GM18861 (cell line): ENCODE results near the gene PTPN5.

Source experiments
- ATAC-seq: cut with Tn5 transposase; IDR thresholded peaks from one replicate; pipeline ENCODE4 v1.9.1; 2021; ENCODE audit not compliant: unreplicated experiment

PTPN5 gene

GRCh38 chr11:18773681-18774080 lies 17.9 kb downstream of the PTPN5 start:
- no peak for ATAC-seq

GRCh38 chr11:18773104-18773503 lies 18.5 kb downstream of the PTPN5 start:
- ATAC-seq = no peak

DNA sequence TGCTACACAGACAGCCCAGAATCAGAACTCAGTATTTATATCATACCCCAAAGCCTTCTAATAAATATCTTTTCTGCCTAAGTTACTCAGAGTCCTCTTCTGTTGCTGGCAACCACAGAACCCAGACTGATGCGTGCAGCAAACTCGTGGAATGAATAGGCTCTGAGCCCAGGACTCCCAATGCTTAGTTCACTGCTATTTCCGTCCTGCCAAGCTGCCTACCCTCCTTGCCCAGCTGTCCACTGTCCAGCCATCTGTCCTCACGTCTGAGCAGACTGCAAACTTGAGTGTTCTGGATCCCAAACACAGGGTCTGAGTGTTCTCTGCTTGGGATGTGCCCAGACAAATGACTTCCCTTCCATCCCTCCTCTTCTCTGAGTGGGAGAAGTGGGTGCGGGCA lies 19.4 kb downstream of the PTPN5 start:
- no peak for ATAC-seq

DNA sequence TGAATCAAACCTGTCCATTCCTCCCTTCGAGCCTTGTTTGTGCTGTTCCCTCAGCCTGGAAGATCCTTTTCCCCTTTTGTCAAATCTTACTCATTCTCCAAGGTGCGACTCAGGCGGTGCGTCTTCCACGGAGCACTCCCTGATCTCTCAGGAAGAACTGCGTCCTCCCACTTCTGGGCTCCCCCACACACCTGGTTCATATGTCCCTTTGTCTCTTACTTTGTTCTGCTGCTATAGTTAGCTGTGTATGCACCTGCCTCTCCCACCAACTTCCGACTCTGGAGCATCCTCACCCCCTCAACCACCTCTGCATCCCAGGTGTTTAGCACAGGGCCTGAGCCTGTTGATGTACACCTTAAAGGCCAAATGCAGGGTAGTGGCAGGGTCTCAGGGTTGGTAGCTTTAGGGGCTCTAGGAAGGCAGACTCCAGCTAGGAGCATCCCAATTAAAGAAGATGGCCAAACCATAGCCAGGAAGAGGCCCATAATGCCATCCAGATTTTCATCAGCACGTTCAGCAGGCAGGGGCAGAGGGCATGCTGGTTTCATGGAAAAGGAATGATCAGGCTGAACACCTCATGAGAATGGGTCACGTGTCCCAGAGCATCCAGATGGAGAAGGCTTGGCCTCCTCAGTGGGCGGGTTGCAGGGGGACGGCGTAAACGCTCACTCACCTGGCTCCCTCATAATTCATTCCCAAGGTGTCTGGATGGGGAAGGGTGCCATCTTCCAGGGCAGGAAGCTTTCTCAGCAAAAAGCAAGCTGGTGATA lies 20.1 kb downstream of the PTPN5 start:
- no peak for ATAC-seq

DNA sequence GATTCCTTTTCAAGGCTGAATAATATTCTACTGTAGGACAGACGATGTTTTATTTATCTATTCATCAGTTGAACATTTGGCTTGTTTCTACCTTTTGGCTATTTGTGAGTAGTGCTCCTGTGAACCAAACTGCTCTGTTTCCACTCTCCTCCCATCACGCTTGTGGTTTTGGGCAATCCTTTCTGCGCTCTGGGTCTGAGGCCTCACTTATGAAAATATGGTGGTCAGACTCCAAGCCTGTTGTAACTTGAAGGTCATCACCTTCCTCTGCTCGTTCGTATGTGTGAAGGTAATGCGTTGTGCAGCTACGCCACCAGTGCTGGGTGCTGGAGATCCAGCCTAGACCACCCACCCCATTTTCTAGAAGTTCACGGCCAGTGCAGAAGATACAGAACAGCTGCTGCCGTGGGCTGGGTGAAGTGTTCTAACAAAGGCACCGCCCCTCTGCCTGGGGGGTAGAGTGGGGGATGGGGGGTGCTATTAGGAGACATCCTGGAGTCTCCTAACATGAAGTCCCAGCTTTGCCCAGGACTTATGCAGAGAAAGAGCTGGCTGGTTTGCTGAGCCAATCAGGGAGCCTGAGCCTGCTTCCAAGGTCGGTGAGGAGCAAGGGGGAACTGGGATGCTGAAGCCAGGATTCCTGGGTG lies 21.0 kb downstream of the PTPN5 start:
- ATAC-seq = no peak

GRCh38 chr11:18769802-18770456 lies 21.7 kb downstream of the PTPN5 start:
- peak; percentile 56 for ATAC-seq

- ATAC-seq = no peak
Measured at GRCh38 chr11:18768978-18769377, 22.6 kb downstream of the PTPN5 start.

GRCh38 chr11:18768472-18768901 lies 23.1 kb downstream of the PTPN5 start:
- ATAC-seq = peak; percentile 82

GRCh38 chr11:18766015-18766414 lies 25.6 kb downstream of the PTPN5 start:
- no peak for ATAC-seq

DNA sequence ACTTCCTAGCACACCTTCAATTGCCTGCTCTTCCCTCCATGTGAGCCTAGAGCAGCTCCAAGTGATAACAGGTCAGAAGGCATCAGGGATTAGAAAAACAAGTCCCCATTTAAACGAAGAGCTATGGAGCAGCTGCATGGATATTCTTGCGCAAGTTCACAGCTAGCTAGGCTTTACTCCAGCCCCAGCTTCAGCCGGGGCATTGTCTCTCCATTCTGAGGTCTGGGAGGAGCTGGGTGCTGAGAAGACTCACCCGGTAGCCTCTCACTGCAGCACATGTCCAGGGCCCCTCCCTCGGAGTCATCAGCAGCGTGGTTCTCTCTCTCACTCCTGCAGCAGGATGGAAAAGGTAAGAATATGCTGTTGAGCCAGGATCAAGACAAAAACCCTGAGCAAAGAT lies 26.0 kb downstream of the PTPN5 start:
- ATAC-seq = no peak

DNA sequence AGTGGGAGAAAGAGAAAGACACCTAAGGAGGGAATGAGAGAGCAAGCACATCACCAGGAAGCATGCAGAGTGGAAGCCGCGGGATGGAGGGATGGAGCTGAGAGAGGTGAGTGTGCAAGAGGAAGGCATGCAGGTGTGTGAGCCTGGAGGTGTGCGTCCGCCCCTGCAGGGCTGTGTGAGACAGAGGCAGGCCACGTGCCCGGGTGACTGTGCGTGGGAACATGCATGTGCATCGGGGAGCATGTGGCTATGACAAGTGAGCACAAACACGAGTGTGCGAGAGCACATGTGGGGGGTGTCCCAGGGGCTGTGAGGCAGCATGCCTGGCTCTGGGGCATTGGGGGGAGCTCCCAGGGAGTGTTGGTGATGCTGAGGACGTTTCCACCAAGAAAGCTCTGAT lies 29.9 kb downstream of the PTPN5 start:
- no peak for ATAC-seq

DNA sequence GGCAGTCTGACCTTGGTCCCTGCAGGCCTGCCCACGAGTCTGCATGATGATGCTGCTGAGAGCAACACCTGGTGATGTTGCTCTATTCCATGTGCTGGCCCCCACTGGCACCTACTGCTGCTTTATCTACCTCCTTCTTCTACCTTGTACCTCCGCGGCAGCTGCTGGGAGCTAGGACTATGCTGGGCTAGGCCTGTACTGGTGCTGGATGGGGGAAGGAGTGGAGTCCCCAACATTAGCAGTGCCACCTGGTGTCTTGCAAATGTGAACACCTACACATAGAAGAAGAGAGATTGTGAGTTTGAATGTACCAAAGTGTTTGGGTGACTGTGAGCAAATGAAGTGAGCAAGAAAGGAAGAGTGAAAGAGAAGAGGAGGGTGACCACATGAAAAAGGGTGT lies 30.5 kb downstream of the PTPN5 start:
- no peak for ATAC-seq

- ATAC-seq = no peak
Measured at GRCh38 chr11:18757811-18758210, 33.8 kb downstream of the PTPN5 start.

GRCh38 chr11:18756889-18757288 lies 34.7 kb downstream of the PTPN5 start:
- ATAC-seq = no peak

DNA sequence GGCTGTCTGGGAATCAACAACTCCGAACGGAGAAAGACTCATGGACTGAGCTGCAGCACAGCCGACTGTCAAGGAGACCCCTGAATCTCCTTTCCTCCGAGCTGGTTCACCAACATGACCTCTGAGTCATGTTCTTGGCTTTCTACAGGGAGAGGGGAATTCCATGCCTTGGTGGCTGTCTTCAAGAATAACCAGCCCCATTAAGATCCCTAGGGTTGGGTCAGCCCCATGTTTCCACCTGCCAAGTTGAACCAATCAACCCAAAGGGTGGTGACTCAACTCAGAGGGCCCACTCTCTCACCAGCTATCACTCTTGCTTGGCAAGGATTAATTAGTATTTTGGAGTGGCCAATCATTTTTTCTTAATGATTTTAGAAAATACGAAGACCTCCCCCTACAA lies 37.3 kb downstream of the PTPN5 start:
- no peak for ATAC-seq

- no peak for ATAC-seq
Measured at GRCh38 chr11:18752502-18752901, 39.1 kb downstream of the PTPN5 start.

GRCh38 chr11:18750944-18751343 lies 40.7 kb downstream of the PTPN5 start:
- no peak for ATAC-seq

- no peak for ATAC-seq
Measured at GRCh38 chr11:18749681-18750319, 41.8 kb downstream of the PTPN5 start.

DNA sequence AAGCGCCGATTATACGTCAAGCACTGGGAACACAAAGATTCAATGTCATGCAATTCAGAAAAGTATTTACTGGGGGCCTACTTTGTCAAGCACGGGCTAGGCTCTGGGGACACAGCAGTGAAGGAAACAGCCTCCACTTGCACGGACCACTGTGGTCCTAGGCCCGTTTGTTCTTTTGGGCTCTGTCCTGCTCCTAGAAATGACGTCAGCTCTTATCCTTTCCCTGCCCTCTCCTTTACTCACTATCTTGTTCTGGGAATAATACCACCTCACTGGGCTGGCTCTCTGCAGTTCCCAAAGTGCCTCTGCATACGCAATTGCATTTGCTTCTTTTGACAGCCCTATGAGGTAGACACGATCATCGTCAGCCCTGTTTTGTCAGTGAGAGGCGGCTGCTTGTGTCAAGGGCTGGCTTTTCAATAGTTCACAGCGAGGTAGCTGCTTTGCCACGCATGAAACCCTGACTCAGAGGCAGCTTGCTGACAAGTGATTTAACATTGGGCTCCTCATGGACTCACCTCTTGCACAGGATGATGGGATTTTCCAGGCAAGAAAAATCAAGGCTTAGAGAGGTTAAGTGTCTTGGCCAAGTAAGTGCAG lies 42.7 kb downstream of the PTPN5 start:
- no peak for ATAC-seq

- no peak for ATAC-seq
Measured at GRCh38 chr11:18745251-18745650, 46.3 kb downstream of the PTPN5 start.

- ATAC-seq = no peak
Measured at GRCh38 chr11:18743900-18744514, 47.6 kb downstream of the PTPN5 start.
